CD4-positive, alpha-beta T cell (primary cell): ENCODE data around the gene TTC1. TPM values are rescaled to one million over a fixed set of nuclear protein-coding genes. Genes with fewer than 3 reads are reported as not detected.
A peak's percentile ranks its signal among the peaks of the same experiment; 100 is the strongest.
"Not testable (repeated sequence)": the region's sequence is repeated elsewhere in the genome, so short reads cannot be mapped to it uniquely, and the experiment has no call there.

ENCODE experiments used
- ATAC-seq: fragments of 200-7000 bp; cut with Tn5 transposase; one replicate; pipeline ENCODE4 v1.10.0; 2022; ENCODE audit warnings: mild to moderate bottlenecking; ENCODE audit not compliant: poor library complexity
- CTCF ChIA-PET: fragments of 350-600 bp; sonication (Branson Sonifier 250); formaldehyde crosslinking; loops from one replicate; lab custom pipeline; 2021; ENCODE audit warnings: antibody characterized with exemption, inconsistent platforms; lab: Charles Lee
- POLR2A ChIA-PET: fragments of 350-600 bp; sonication (Branson Sonifier 250); formaldehyde crosslinking; loops from one replicate; lab custom pipeline; 2021; ENCODE audit warnings: antibody characterized with exemption, inconsistent platforms; lab: Charles Lee
- DNase-seq, 14 experiments: peaks; one replicate each; pipeline ENCODE4 v3.0.0-alpha.2; 2013 to 2020; ENCODE audit warnings: mixed read lengths in 2 of 14
- H3K27ac ChIP-seq, 2 donors: one replicate each; pipeline versions ENCODE4 v1.5.1 to v1.7.0; 2013; ENCODE audit warnings: low read length in 2 of 2, low read depth in 1 of 2, mild to moderate bottlenecking in 1 of 2
- H3K27me3 ChIP-seq, 2 experiments: 1 replicate in 1 of 2; 2 replicates in 1 of 2; pipeline versions ENCODE4 v1.6.1 to v1.7.0; 2013; ENCODE audit warnings: low read length in 2 of 2, control low read depth in 1 of 2, mild to moderate bottlenecking in 1 of 2, moderate library complexity in 1 of 2; ENCODE audit not compliant: insufficient read depth in 2 of 2, control insufficient read depth in 1 of 2
- H3K36me3 ChIP-seq: one replicate; pipeline ENCODE4 v1.6.1; 2013; ENCODE audit warnings: low read length, control low read depth; ENCODE audit not compliant: insufficient read depth
- H3K4me1 ChIP-seq: one replicate; pipeline ENCODE4 v1.6.1; 2013; ENCODE audit warnings: low read length, control low read depth; ENCODE audit not compliant: insufficient read depth
- H3K4me3 ChIP-seq: one replicate; pipeline ENCODE4 v1.5.1; 2013; ENCODE audit warnings: mild to moderate bottlenecking, low read length, moderate library complexity
- H3K9me3 ChIP-seq, 2 experiments: 1 replicate in 1 of 2; 2 replicates in 1 of 2; pipeline versions ENCODE4 v1.6.1 to v1.7.0; 2013; ENCODE audit warnings: low read length in 2 of 2, mild to moderate bottlenecking in 2 of 2, control low read depth in 1 of 2, moderate library complexity in 1 of 2; ENCODE audit not compliant: control insufficient read depth in 1 of 2, insufficient read depth in 1 of 2
- H3K27ac Mint-ChIP-seq: one replicate; pipeline ENCODE4 v1.8.0; 2020; ENCODE audit warnings: mixed read lengths
- H3K27me3 Mint-ChIP-seq: one replicate; pipeline ENCODE4 v1.8.0; 2021; ENCODE audit warnings: mixed read lengths
- H3K36me3 Mint-ChIP-seq: one replicate; pipeline ENCODE4 v1.8.0; 2021; ENCODE audit warnings: low read depth, mixed read lengths
- H3K4me1 Mint-ChIP-seq: one replicate; pipeline ENCODE4 v1.8.0; 2021; ENCODE audit warnings: low read depth, mixed read lengths
- H3K4me3 Mint-ChIP-seq: one replicate; pipeline ENCODE4 v1.8.0; 2020; ENCODE audit warnings: mild to moderate bottlenecking, mixed read lengths
- H3K9me3 Mint-ChIP-seq: one replicate; pipeline ENCODE4 v1.8.0; 2020; ENCODE audit warnings: mixed read lengths
- CTCF ChIP-seq: fragments of 200-600 bp; IDR thresholded peaks from one replicate; pipeline ENCODE4 v1.8.0; 2022; ENCODE audit warnings: antibody characterized with exemption, mild to moderate bottlenecking
- intact Hi-C, 2 experiments: fragments of 100-400 bp; cut with DNase I in 1 of 2; cut with micrococcal nuclease in 1 of 2; formaldehyde crosslinking; loops; one replicate each; pipeline versions ENCODE4 v1.15.1 to v1.9.0; 2023 to 2025; cut with DNase I, micrococcal nuclease
- total RNA-seq, 174 experiments: library from RNA in 2 of 174; stranded (reverse) in 2 of 174; gene quantifications; one replicate each; pipeline ENCODE4 v1.2.3 and lab custom pipeline; 2021 to 2026

TTC1 gene
- total RNA-seq, 2 experiments from 2014 or later: 15.9 to 16.3 TPM

DNA sequence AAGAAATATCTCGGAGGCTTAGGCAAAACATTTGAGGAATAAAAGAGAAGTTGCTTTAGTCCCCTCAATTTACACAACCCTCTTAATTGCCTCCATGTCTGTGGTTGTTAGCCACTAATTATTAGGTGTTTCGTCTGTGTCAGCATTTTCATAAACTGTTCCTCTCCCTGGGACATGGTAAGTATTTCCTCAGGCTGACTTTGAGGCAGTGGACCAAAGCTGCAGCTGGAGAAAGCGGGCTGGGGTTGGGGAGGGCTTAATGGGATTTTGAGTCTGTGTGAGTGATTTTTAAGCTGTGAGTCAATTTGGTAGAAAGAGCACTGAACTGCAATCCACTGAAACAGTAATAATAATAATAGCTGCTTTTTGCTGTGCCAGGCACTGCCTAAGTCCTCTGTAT lies 13.0 kb upstream of the TTC1 start:
- Mint-ChIP-seq H3K9me3 (peaks cover 6% of the 10 kb centered on the region), H3K4me1 (no peaks in the 10 kb centered on the region), H3K36me3 (no peaks in the 10 kb centered on the region), H3K4me3 (no peak overlapping the region), H3K27me3 (peaks cover 45% of the 10 kb centered on the region), H3K27ac (no peak overlapping the region)
- no peak for DNase-seq
- Histone ChIP-seq H3K4me3 (no peak overlapping the region), H3K36me3 (no peaks in the 10 kb centered on the region), H3K27me3 (peaks cover 4 to 5% of the 10 kb centered on the region in 2 experiments), H3K9me3 (peaks cover 8 to 18% of the 10 kb centered on the region in 2 experiments), H3K27ac (no peak overlapping the region), H3K4me1 (no peaks in the 10 kb centered on the region)
- ChIA-PET POLR2A (no interaction called here), CTCF (no interaction called here)
- ATAC-seq: no peak
- no peak for TF ChIP-seq CTCF
- intact Hi-C loops: no loop called here

- H3K9me3 Mint-ChIP-seq: no peaks in the 10 kb centered on the region
- no peaks in the 10 kb centered on the region for H3K36me3 ChIP-seq
- no peaks in the 10 kb centered on the region for H3K4me1 ChIP-seq
- ChIA-PET POLR2A (no interaction called here), CTCF (interaction anchor here (1.3 kb wide), 1 partner anchor 20 kb away, joined by 4 read pairs; no protein-coding TSS in a partner anchor)
- H3K27ac ChIP-seq: no peak overlapping the region
- H3K27ac Mint-ChIP-seq: no peak overlapping the region
- no peak for ATAC-seq
- DNase-seq: no peak
- intact Hi-C loops: no loop called here
- no peak for TF ChIP-seq CTCF
- H3K4me1 Mint-ChIP-seq: no peaks in the 10 kb centered on the region
- H3K27me3 Mint-ChIP-seq: peaks cover 34% of the 10 kb centered on the region
- H3K4me3 Mint-ChIP-seq: no peak overlapping the region
- H3K4me3 ChIP-seq: no peak overlapping the region
- no peaks in the 10 kb centered on the region for H3K9me3 ChIP-seq
- peaks cover 0 to 14% of the 10 kb centered on the region in 2 experiments for H3K27me3 ChIP-seq
- H3K36me3 Mint-ChIP-seq: no peaks in the 10 kb centered on the region
Observed at GRCh38 chr5:160001457-160001856, 7.5 kb upstream of the TTC1 start.

DNA sequence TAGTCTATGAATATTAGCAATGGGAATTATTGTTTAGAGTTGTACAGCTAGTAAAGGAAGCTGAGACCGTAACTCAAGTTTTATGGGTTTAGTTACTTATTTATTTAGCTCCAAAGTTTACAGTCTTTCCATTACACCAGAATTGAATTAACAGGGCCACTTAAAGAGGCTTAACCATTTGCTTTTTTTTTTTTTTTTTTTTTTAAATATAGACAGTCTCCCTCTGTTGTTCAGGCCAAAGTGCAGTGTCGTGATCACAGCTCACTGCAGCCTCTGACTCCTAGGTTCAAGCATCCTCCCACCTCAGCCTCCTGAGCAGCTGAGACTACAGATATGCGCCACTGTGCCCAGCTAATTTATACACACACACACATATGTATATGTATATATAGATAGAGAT lies 1.4 kb upstream of the TTC1 start:
- Mint-ChIP-seq H3K36me3 (peaks cover 30% of the 10 kb centered on the region), H3K4me1 (peaks cover 30% of the 10 kb centered on the region), H3K4me3 (no peak overlapping the region), H3K27ac (peak overlapping the region; percentile 10), H3K9me3 (no peaks in the 10 kb centered on the region), H3K27me3 (peaks cover 2% of the 10 kb centered on the region)
- Histone ChIP-seq H3K36me3 (peaks cover 18% of the 10 kb centered on the region), H3K27ac (no peak overlapping the region), H3K9me3 (no peaks in the 10 kb centered on the region), H3K27me3 (no peaks in the 10 kb centered on the region), H3K4me3 (no peak overlapping the region), H3K4me1 (peaks cover 18% of the 10 kb centered on the region)
- TF ChIP-seq CTCF: no peak
- ChIA-PET POLR2A (interaction anchor here (0.9 kb wide), 1 partner anchor 111 kb away, joined by 4 read pairs; the partner anchor contains the start of gene PWWP2A), CTCF (interaction anchor here (0.6 to 4.2 kb wide), 3 partner anchors 14 to 115 kb away, joined by 3 to 29 read pairs (median 4); no protein-coding TSS in a partner anchor)
- intact Hi-C loops: loop anchor here (5.0 kb wide), 3 partner anchors 110 to 675 kb away; partner anchors contain the start of genes IL12B (in 1 of the 2), PWWP2A (in 1 of the 2) and SLU7 (in 1 of the 2)
- DNase-seq (peak in 1 of 14 experiments; percentile 12), ATAC-seq (no peak)

- Mint-ChIP-seq H3K27ac (peak overlapping the region; percentile 92), H3K36me3 (peaks cover 37% of the 10 kb centered on the region), H3K4me1 (peaks cover 30% of the 10 kb centered on the region)
- H3K36me3 ChIP-seq: peaks cover 24% of the 10 kb centered on the region
- not testable (repeated sequence) for H3K9me3 ChIP-seq, DNase-seq, H3K27me3 Mint-ChIP-seq, H3K27me3 ChIP-seq, H3K9me3 Mint-ChIP-seq, H3K4me3 Mint-ChIP-seq, ATAC-seq
- peak overlapping the region; percentile 70 for H3K4me3 ChIP-seq
- H3K4me1 ChIP-seq: peaks cover 18% of the 10 kb centered on the region
- intact Hi-C loops: loop anchor here (2.0 to 5.0 kb wide), 4 partner anchors 109 to 800 kb away; partner anchors contain the start of genes IL12B (in 1 of the 2), PWWP2A (in 1 of the 2), RNF145 (in 1 of the 2) and SLU7 (in 1 of the 2)
- H3K27ac ChIP-seq: peak overlapping the region in 1 of 2 donors; percentile 20
- ChIA-PET CTCF (interaction anchor here (0.9 to 4.2 kb wide), 5 partner anchors 13 to 430 kb away, joined by 4 to 29 read pairs (median 5); partner anchors contain the start of gene PWWP2A), POLR2A (interaction anchor here (0.9 to 2.3 kb wide), 5 partner anchors 13 to 410 kb away, joined by 4 to 17 read pairs (median 9); partner anchors contain the start of genes PWWP2A and SLU7)
Observed at GRCh38 chr5:160008529-160008876, 436 bp upstream of the TTC1 start.
